Right lobe of liver (tissue), 6 donors: Measurements from ENCODE around the gene KANSL1. TPM values are rescaled to one million over a fixed set of nuclear protein-coding genes. Genes with fewer than 3 reads are reported as not detected.

Experiments used
- ATAC-seq, 4 donors: fragments of 200-7000 bp; cut with Tn5 transposase; one replicate each; pipeline ENCODE4 v1.9.1; 2020; ENCODE audit warnings: mild to moderate bottlenecking in 4 of 4, moderate library complexity in 4 of 4
- DNase-seq, 3 donors: peaks; one replicate each; pipeline ENCODE4 v3.0.0-alpha.2; 2020
- H3K27ac ChIP-seq, 3 donors: fragments of 200-600 bp; one replicate each; pipeline ENCODE4 v1.8.0; 2022
- H3K27me3 ChIP-seq, 2 donors: fragments of 200-600 bp; one replicate each; pipeline ENCODE4 v1.8.0; 2022
- H3K36me3 ChIP-seq, 4 donors: fragments of 200-600 bp; sonication (generic) in 1 of 4; one replicate each; pipeline versions ENCODE4 v1.5.1 to v1.8.0; 2017 to 2022; ENCODE audit warnings: control low read depth in 1 of 4
- H3K4me1 ChIP-seq, 4 donors: fragments of 200-600 bp; sonication (generic) in 1 of 4; one replicate each; pipeline versions ENCODE4 v1.5.1 to v1.8.0; 2017 to 2022; ENCODE audit warnings: control low read depth in 1 of 4
- H3K4me3 ChIP-seq, 3 donors: fragments of 200-600 bp; one replicate each; pipeline ENCODE4 v1.8.0; 2022
- H3K9me3 ChIP-seq, 4 donors: fragments of 200-600 bp; sonication (generic) in 1 of 4; one replicate each; pipeline versions ENCODE4 v1.5.1 to v1.8.0; 2017 to 2022; ENCODE audit warnings: control low read depth in 1 of 4
- POLR2A ChIP-seq: fragments of 450-650 bp; IDR thresholded peaks from one replicate; pipeline ENCODE4 v1.6.1; 2017; ENCODE audit warnings: antibody characterized with exemption, mild to moderate bottlenecking
- WGBS: methylation state at CpG from one replicate; pipeline ENCODE4 v1.1.6; 2018; ENCODE audit warnings: low coverage, low lambda C conversion rate; ENCODE audit not compliant: insufficient coverage; ENCODE audit errors: missing lambda C conversion rate; 5-methylcytosine and 5-hydroxymethylcytosine counted together
- intact Hi-C, 2 donors: fragments of 100-400 bp; cut with DNase I; formaldehyde crosslinking; loops; one replicate each; pipeline versions ENCODE4 v1.11.2 to v1.14.1; 2022
- total RNA-seq, 6 experiments: library from RNA; depleted of rRNA in 2 of 6; stranded (reverse); fragments of >200 nt in 2 of 6; fragmentation: NEBNext Ultra II Directional in 3 of 6; extraction: Animal tissue kit (Norgen Biotek cat#: 25700) in 3 of 6; gene quantifications; one replicate each; pipeline versions ENCODE4 v1.1.0 to v1.2.4, GENCODE V29; 2016 to 2023
- TF ChIP-seq, protein P1 (sequence below), 4 donors: fragments of 200-600 bp in 3 of 4; fragments of 450-650 bp in 1 of 4; IDR thresholded peaks; one replicate each; pipeline versions ENCODE4 v1.5.1 to v1.8.0; 2016 to 2022; ENCODE audit warnings: antibody characterized with exemption in 4 of 4, mild to moderate bottlenecking in 2 of 4
- donor health status: DM: no; HTN: yes; CAD: no.
- donor health status: DM: no; HTN: no; CAD: no.
- donor health status: DM: no; HTN: no; CAD: no.
- donor health status: DM: no; HTN: yes; CAD: no.
- donor health status: DM: no; HTN: yes; CAD: no.

Gene KANSL1
- total RNA-seq, 6 experiments from 2014 or later: 23.1 to 29.5 (median 25.9) TPM

DNA sequence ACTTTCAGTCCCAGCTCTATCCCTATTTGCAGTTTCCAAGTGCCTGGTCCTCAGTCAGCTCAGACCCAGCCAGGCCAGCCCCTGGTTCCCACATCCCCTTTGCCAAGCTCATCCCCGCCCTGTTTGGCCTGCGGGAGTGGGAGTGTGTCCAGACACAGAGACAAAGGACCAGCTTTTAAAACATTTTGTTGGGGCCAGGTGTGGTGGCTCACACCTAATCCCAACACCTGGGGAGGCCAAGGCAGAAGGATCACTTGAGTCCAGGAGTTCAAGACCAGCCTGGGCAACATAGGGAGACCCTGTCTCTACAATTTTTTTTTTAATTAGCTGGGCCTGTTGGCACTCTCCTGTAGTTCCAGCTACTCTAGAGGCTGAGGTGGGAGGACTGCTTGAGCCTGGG lies 192.5 kb downstream of the KANSL1 start:
- no peak overlapping the region for H3K4me3 ChIP-seq
- H3K36me3 ChIP-seq: no peaks in the 10 kb centered on the region
- no peak overlapping the region for H3K27ac ChIP-seq
- H3K27me3 ChIP-seq: no peaks in the 10 kb centered on the region
- no peaks in the 10 kb centered on the region for H3K9me3 ChIP-seq
- 56% methylated on average over 2 of the region's 2 CpGs for WGBS
- no peak for ATAC-seq
- peaks cover 0 to 14% (median 3%) of the 10 kb centered on the region in 4 donors for H3K4me1 ChIP-seq
- intact Hi-C loops: loop anchor here in 1 of 2 donors (10.0 kb wide), 1 partner anchor 214 kb away; no protein-coding TSS in a partner anchor
- TF ChIP-seq POLR2A: no peak
- TF ChIP-seq, protein P1, sequence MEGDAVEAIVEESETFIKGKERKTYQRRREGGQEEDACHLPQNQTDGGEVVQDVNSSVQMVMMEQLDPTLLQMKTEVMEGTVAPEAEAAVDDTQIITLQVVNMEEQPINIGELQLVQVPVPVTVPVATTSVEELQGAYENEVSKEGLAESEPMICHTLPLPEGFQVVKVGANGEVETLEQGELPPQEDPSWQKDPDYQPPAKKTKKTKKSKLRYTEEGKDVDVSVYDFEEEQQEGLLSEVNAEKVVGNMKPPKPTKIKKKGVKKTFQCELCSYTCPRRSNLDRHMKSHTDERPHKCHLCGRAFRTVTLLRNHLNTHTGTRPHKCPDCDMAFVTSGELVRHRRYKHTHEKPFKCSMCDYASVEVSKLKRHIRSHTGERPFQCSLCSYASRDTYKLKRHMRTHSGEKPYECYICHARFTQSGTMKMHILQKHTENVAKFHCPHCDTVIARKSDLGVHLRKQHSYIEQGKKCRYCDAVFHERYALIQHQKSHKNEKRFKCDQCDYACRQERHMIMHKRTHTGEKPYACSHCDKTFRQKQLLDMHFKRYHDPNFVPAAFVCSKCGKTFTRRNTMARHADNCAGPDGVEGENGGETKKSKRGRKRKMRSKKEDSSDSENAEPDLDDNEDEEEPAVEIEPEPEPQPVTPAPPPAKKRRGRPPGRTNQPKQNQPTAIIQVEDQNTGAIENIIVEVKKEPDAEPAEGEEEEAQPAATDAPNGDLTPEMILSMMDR (IDR thresholded peaks at IDR 0.05): no peak
- DNase-seq: no peak

DNA sequence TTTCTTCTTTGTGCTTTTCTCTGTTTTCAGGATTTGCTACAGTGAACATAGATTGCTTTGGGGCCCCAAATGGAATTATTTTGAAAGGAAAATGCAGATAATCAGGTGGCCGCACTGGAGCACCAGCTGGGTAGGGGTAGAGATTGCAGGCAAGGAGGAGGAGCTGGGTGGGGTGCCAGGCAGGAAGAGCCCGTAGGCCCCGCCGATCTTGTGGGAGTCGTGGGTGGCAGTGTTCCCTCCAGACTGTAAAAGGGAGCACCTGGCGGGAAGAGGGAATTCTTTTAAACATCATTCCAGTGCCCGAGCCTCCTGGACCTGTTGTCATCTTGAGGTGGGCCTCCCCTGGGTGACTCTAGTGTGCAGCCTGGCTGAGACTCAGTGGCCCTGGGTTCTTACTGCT lies 192.9 kb downstream of the KANSL1 start:
- Histone ChIP-seq H3K36me3 (no peaks in the 10 kb centered on the region), H3K9me3 (no peaks in the 10 kb centered on the region), H3K27me3 (no peaks in the 10 kb centered on the region), H3K27ac (no peak overlapping the region), H3K4me3 (no peak overlapping the region), H3K4me1 (peaks cover 0 to 14% (median 3%) of the 10 kb centered on the region in 4 donors)
- DNase-seq: no peak
- intact Hi-C loops: loop anchor here in 1 of 2 donors (10.0 kb wide), 1 partner anchor 215 kb away; no protein-coding TSS in a partner anchor
- 70% methylated on average over 4 of the region's 7 CpGs for WGBS
- no peak for TF ChIP-seq POLR2A
- TF ChIP-seq, protein P1 (IDR thresholded peaks at IDR 0.05): no peak
- no peak for ATAC-seq

- intact Hi-C loops: loop anchor here in 1 of 2 donors (10.0 kb wide), 1 partner anchor 215 kb away; no protein-coding TSS in a partner anchor
- H3K27ac ChIP-seq: no peak overlapping the region
- H3K27me3 ChIP-seq: no peaks in the 10 kb centered on the region
- 80% methylated on average over 9 of the region's 9 CpGs for WGBS
- no peak overlapping the region for H3K4me3 ChIP-seq
- peaks cover 0 to 14% (median 3%) of the 10 kb centered on the region in 4 donors for H3K4me1 ChIP-seq
- DNase-seq (no peak), ATAC-seq (no peak)
- no peaks in the 10 kb centered on the region for H3K36me3 ChIP-seq
- H3K9me3 ChIP-seq: no peaks in the 10 kb centered on the region
- TF ChIP-seq, protein P1 (IDR thresholded peaks at IDR 0.05): no peak
- no peak for TF ChIP-seq POLR2A
Observed at GRCh38 chr17:45999900-46000290, 193.3 kb downstream of the KANSL1 start.

DNA sequence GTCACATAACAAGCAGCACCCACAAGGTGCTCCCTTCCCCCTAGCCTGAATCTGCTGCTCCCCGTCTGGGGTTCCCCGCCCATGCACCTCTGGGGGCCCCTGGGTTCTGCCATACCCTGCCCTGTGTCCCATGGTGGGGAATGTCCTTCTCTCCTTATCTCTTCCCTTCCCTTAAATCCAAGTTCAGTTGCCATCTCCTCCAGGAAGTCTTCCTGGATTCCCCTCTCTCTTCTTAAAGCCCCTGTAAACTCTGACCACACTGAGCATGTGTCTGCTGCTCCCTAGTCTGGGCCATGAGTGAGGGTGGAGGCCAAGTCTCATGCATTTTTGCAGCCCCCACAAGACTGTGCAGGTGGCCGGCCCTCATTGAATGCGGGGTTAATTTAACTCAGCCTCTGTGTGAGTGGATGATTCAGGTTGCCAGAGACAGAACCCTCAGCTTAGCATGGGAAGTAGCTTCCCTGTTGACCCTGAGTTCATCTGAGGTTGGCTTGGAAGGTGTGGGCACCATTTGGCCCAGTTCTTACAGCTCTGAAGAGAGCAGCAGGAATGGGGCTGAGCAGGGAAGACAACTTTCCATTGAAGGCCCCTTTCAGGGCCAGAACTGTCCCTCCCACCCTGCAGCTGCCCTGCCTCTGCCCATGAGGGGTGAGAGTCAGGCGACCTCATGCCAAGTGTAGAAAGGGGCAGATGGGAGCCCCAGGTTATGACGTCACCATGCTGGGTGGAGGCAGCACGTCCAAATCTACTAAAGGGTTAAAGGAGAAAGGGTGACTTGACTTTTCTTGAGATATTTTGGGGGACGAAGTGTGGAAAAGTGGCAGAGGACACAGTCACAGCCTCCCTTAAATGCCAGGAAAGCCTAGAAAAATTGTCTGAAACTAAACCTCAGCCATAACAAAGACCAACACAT lies 194.0 kb downstream of the KANSL1 start, which contains the start of gene STH:
STH (plus strand) TSS at position 264 of the 913 bp plus-strand sequence; CDS start at position 294, 30 bp downstream.
- H3K36me3 ChIP-seq: no peaks in the 10 kb centered on the region
- DNase-seq (no peak), ATAC-seq (no peak)
- no peak within 1 kb of the TSS for H3K27ac ChIP-seq
- intact Hi-C loops: no loop called here
- WGBS: 60% methylated on average over 4 of the region's 8 CpGs
- H3K9me3 ChIP-seq: no peaks in the 10 kb centered on the region
- no peak within 1 kb of the TSS for H3K4me3 ChIP-seq
- H3K4me1 ChIP-seq: peaks cover 0 to 9% (median 3%) of the 10 kb centered on the region in 4 donors
- no peak for TF ChIP-seq POLR2A
- TF ChIP-seq, protein P1 (IDR thresholded peaks at IDR 0.05): no peak
- H3K27me3 ChIP-seq: no peaks in the 10 kb centered on the region
